IgD-negative memory B cell (primary cell): Measurements from ENCODE around the gene SLC2A14. TPM values are rescaled to one million over a fixed set of nuclear protein-coding genes. Genes with fewer than 3 reads are reported as not detected.
"Not testable (repeated sequence)": the region's sequence is repeated elsewhere in the genome, so short reads cannot be mapped to it uniquely, and the experiment has no call there.

Experiments
- H3K27ac Mint-ChIP-seq, 3 donors: one replicate each; pipeline ENCODE4 v1.8.0; 2020 to 2022; ENCODE audit warnings: mild to moderate bottlenecking in 3 of 3, mixed read lengths in 3 of 3, moderate library complexity in 1 of 3
- H3K27me3 Mint-ChIP-seq: one replicate; pipeline ENCODE4 v1.8.0; 2021; ENCODE audit warnings: mixed read lengths
- H3K36me3 Mint-ChIP-seq: one replicate; pipeline ENCODE4 v1.8.0; 2020; ENCODE audit warnings: mild to moderate bottlenecking, mixed read lengths
- H3K4me1 Mint-ChIP-seq, 3 donors: one replicate each; pipeline ENCODE4 v1.8.0; 2020 to 2022; ENCODE audit warnings: mixed read lengths in 3 of 3, mild to moderate bottlenecking in 1 of 3
- H3K4me3 Mint-ChIP-seq, 4 donors: one replicate each; pipeline ENCODE4 v1.8.0; 2020 to 2022; ENCODE audit warnings: mild to moderate bottlenecking in 4 of 4, mixed read lengths in 4 of 4, moderate library complexity in 3 of 4
- H3K9me3 Mint-ChIP-seq, 3 donors: one replicate each; pipeline ENCODE4 v1.8.0; 2020 to 2021; ENCODE audit warnings: mixed read lengths in 3 of 3, mild to moderate bottlenecking in 1 of 3
- polyA plus RNA-seq: library from polyadenylated mRNA; unstranded; fragments of 300-500 nt; fragmentation: Illumina TruSeq; gene quantifications from one replicate; pipeline ENCODE4 v1.2.3, GENCODE V29; 2021

The SLC2A14 gene
- polyA plus RNA-seq, 1 donor from 2014 or later: not detected

GRCh38 chr12:7783433-7783832, 89.3 kb downstream of the SLC2A14 start:
- not testable (repeated sequence) for H3K9me3 Mint-ChIP-seq, H3K27me3 Mint-ChIP-seq, H3K4me1 Mint-ChIP-seq

GRCh38 chr12:7782055-7782454, 90.7 kb downstream of the SLC2A14 start:
- no peaks in the 10 kb centered on the region for H3K4me1 Mint-ChIP-seq
- no peaks in the 10 kb centered on the region for H3K36me3 Mint-ChIP-seq
- H3K9me3 Mint-ChIP-seq: peaks cover 0 to 1% (median 0%) of the 10 kb centered on the region in 3 donors
- peaks cover 4% of the 10 kb centered on the region for H3K27me3 Mint-ChIP-seq
- no peak overlapping the region for H3K4me3 Mint-ChIP-seq
- no peak overlapping the region for H3K27ac Mint-ChIP-seq

More at GRCh38 chr12:7783433-7783832, 89.3 kb downstream of the SLC2A14 start:
- not testable (repeated sequence) for H3K36me3 Mint-ChIP-seq, H3K4me3 Mint-ChIP-seq, H3K27ac Mint-ChIP-seq

GRCh38 chr12:7781274-7781673, 91.4 kb downstream of the SLC2A14 start:
- peaks cover 0 to 1% (median 0%) of the 10 kb centered on the region in 3 donors for H3K9me3 Mint-ChIP-seq
- no peak overlapping the region for H3K4me3 Mint-ChIP-seq
- H3K27me3 Mint-ChIP-seq: peaks cover 2% of the 10 kb centered on the region
- H3K36me3 Mint-ChIP-seq: no peaks in the 10 kb centered on the region
- no peak overlapping the region for H3K27ac Mint-ChIP-seq
- H3K4me1 Mint-ChIP-seq: no peaks in the 10 kb centered on the region

- Mint-ChIP-seq H3K27ac (no peak overlapping the region), H3K9me3 (no peaks in the 10 kb centered on the region), H3K4me3 (no peak overlapping the region), H3K4me1 (no peaks in the 10 kb centered on the region), H3K27me3 (no peaks in the 10 kb centered on the region), H3K36me3 (no peaks in the 10 kb centered on the region)
These were observed 102.7 kb downstream of the SLC2A14 start for GRCh38 chr12:7769999-7770398.

Other genes starting within 250 kb of the SLC2A14 start
- gene APOBEC1, start 207.0 kb downstream of the SLC2A14 start, polyA plus RNA-seq: not detected
- not detected for gene GDF3, start 177.1 kb downstream of the SLC2A14 start, polyA plus RNA-seq
- not detected for gene DPPA3, start 161.5 kb downstream of the SLC2A14 start, polyA plus RNA-seq
- 1.3 TPM for gene CLEC4C, start 125.5 kb downstream of the SLC2A14 start, polyA plus RNA-seq
- not detected for gene NANOGNB, start 107.7 kb downstream of the SLC2A14 start, polyA plus RNA-seq
- not detected for gene NANOG, start 83.5 kb downstream of the SLC2A14 start, polyA plus RNA-seq
- 65.3 TPM for gene SLC2A3, start 63.3 kb upstream of the SLC2A14 start, polyA plus RNA-seq
- gene FOXJ2, start 159.8 kb upstream of the SLC2A14 start, polyA plus RNA-seq: 11.6 TPM
- gene C3AR1, start 193.4 kb upstream of the SLC2A14 start, polyA plus RNA-seq: 0.53 TPM
- 11.6 TPM for gene NECAP1, start 209.4 kb upstream of the SLC2A14 start, polyA plus RNA-seq